Right forelimb (tissue), 1 donor: ENCODE measurements around the gene SOX8.
"Not testable (repeated sequence)": the region's sequence is repeated elsewhere in the genome, so short reads cannot be mapped to it uniquely, and the experiment has no call there.

Experiments used
- DNase-seq: peaks from one replicate; pipeline ENCODE4 v3.0.0-alpha.2; 2018

Gene SOX8

GRCh38 chr16:981695-982144, at the start of gene SOX8:
TSS of gene SOX8 (plus strand) at chr16:981770. CDS start at chr16:981923, 153 bp downstream.
- no peak for DNase-seq

GRCh38 chr16:932831-933330, 48.7 kb upstream of the SOX8 start:
- DNase-seq: no peak

GRCh38 chr16:933581-933980, 48.0 kb upstream of the SOX8 start:
- no peak for DNase-seq

- no peak for DNase-seq
Observed at GRCh38 chr16:934178-934577, 47.4 kb upstream of the SOX8 start.

GRCh38 chr16:935684-936083, 45.9 kb upstream of the SOX8 start:
- DNase-seq: no peak

- DNase-seq: no peak
Observed at GRCh38 chr16:937311-937710, 44.3 kb upstream of the SOX8 start.

- no peak for DNase-seq
Observed at GRCh38 chr16:937723-938122, 43.8 kb upstream of the SOX8 start.

GRCh38 chr16:938136-938535, 43.4 kb upstream of the SOX8 start:
- no peak for DNase-seq

GRCh38 chr16:938752-939151, 42.8 kb upstream of the SOX8 start:
- DNase-seq: no peak

GRCh38 chr16:939311-939710, 42.3 kb upstream of the SOX8 start:
- no peak for DNase-seq

- no peak for DNase-seq
Observed at GRCh38 chr16:939941-940340, 41.6 kb upstream of the SOX8 start.

- DNase-seq: no peak
Observed at GRCh38 chr16:942436-943060, 39.0 kb upstream of the SOX8 start.

- no peak for DNase-seq
Observed at GRCh38 chr16:943971-944370, 37.6 kb upstream of the SOX8 start.

- DNase-seq: no peak
Observed at GRCh38 chr16:945271-946047, 36.1 kb upstream of the SOX8 start.

- DNase-seq: no peak
Observed at GRCh38 chr16:946048-946395, 35.5 kb upstream of the SOX8 start.

- DNase-seq: no peak
Observed at GRCh38 chr16:947255-947921, 34.2 kb upstream of the SOX8 start.

- not testable (repeated sequence) for DNase-seq
Observed at GRCh38 chr16:947922-948303, 33.7 kb upstream of the SOX8 start.

- DNase-seq: not testable (repeated sequence)
Observed at GRCh38 chr16:948767-949166, 32.8 kb upstream of the SOX8 start.

GRCh38 chr16:950733-951573, 30.6 kb upstream of the SOX8 start:
- not testable (repeated sequence) for DNase-seq

GRCh38 chr16:951660-952301, 29.8 kb upstream of the SOX8 start:
- no peak for DNase-seq

GRCh38 chr16:952321-952720, 29.2 kb upstream of the SOX8 start:
- DNase-seq: no peak

GRCh38 chr16:953818-954217, 27.8 kb upstream of the SOX8 start:
- not testable (repeated sequence) for DNase-seq
